NB4 (cell line): Measurements from ENCODE around the gene ASXL1.

Experiments
- POLR2A ChIP-seq: IDR thresholded peaks from 2 replicates; pipeline ENCODE4 v1.6.1; 2011; ENCODE audit warnings: mild to moderate bottlenecking; ENCODE audit not compliant: insufficient read length; ENCODE audit errors: extremely low read depth
- TF ChIP-seq, protein P1 (sequence below): IDR thresholded peaks from one replicate; pipeline ENCODE4 v1.5.1; 2012; ENCODE audit warnings: low read depth, low read length

DNA sequence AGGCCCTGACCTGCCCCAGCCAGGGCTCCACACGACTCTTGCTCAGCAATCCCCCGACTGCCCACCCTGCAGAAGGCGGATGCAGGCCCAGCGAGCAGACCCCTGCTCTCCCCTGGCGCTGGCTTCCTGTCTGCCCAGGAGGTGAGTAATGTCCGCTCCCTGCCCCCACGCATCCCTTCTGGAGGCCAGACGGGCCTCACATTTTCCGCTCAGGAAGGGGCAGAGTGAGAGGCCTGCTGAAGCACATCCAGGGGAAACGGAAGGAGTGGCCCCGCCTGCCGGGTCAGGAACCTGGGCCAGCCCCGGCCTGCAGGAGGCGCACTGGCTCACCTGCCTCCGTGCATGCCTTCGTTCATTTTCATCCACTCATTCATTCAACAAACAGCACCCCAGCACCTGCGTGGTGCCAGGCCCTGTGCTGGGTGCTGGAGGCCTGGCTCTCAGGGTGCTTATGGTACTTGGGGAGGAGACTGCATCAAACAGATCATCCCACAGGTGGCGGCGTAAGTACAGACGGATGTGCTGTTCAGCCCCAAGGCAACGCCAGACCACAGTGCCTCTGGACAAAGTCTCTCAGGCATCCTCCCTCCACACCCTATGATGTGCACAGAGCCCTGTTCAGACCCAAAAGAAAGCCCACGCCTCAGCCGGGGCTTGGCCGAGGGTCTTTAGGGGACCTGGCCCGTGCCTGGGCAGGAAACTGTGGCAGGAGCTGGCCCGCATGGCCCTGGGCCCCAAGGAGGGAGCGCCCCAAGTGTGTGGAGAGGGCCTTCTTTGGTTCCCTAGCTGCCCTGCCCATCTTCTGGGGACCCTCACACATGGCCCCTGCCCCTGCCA is 112.1 kb downstream of the ASXL1 start:
- no peak for TF ChIP-seq POLR2A
- TF ChIP-seq, protein P1, sequence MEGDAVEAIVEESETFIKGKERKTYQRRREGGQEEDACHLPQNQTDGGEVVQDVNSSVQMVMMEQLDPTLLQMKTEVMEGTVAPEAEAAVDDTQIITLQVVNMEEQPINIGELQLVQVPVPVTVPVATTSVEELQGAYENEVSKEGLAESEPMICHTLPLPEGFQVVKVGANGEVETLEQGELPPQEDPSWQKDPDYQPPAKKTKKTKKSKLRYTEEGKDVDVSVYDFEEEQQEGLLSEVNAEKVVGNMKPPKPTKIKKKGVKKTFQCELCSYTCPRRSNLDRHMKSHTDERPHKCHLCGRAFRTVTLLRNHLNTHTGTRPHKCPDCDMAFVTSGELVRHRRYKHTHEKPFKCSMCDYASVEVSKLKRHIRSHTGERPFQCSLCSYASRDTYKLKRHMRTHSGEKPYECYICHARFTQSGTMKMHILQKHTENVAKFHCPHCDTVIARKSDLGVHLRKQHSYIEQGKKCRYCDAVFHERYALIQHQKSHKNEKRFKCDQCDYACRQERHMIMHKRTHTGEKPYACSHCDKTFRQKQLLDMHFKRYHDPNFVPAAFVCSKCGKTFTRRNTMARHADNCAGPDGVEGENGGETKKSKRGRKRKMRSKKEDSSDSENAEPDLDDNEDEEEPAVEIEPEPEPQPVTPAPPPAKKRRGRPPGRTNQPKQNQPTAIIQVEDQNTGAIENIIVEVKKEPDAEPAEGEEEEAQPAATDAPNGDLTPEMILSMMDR: peak; percentile 62
